Ureter (tissue), 1 donor: ENCODE data around the gene HSF4. TPM values are rescaled to one million over a fixed set of nuclear protein-coding genes. Genes with fewer than 3 reads are reported as not detected.

Experiments
- total RNA-seq: library from RNA; stranded (reverse); gene quantifications from one replicate; pipeline ENCODE4 v1.2.4, GENCODE V29; 2023
- donor health status: DM: yes; HTN: yes; CAD: no.

The HSF4 gene
- total RNA-seq, 1 donor from 2014 or later, result 52.0 TPM

Other genes with a start within 250 kb of the HSF4 start
- gene CDH16, start 245.9 kb upstream of the HSF4 start, total RNA-seq, result not detected
- gene RRAD, start 239.2 kb upstream of the HSF4 start, total RNA-seq, result 7.7 TPM
- 71.8 TPM for gene CIAO2B, start 230.3 kb upstream of the HSF4 start, total RNA-seq
- 56.3 TPM for gene CES2, start 229.2 kb upstream of the HSF4 start, total RNA-seq
- gene CES3, start 203.5 kb upstream of the HSF4 start, total RNA-seq, result 0.29 TPM
- 17.7 TPM for gene CES4A, start 176.2 kb upstream of the HSF4 start, total RNA-seq
- 53.5 TPM for gene CBFB, start 135.6 kb upstream of the HSF4 start, total RNA-seq
- 19.4 TPM for gene PHAF1, start 54.8 kb upstream of the HSF4 start, total RNA-seq
- gene B3GNT9, start 13.7 kb upstream of the HSF4 start, total RNA-seq, result 14.5 TPM
- gene TRADD, start 4.8 kb upstream of the HSF4 start, total RNA-seq, result 20.5 TPM
- 12.5 TPM for gene FBXL8, start 4.8 kb upstream of the HSF4 start, total RNA-seq
- 26.8 TPM for gene NOL3, start 5.8 kb downstream of the HSF4 start, total RNA-seq
- 50.7 TPM for gene MATCAP1, start 19.2 kb downstream of the HSF4 start, total RNA-seq
- 5.2 TPM for gene EXOC3L1, start 25.4 kb downstream of the HSF4 start, total RNA-seq
- gene E2F4, start 27.4 kb downstream of the HSF4 start, total RNA-seq, result 83.0 TPM
- gene ELMO3, start 34.4 kb downstream of the HSF4 start, total RNA-seq, result 23.5 TPM
- 30.9 TPM for gene TMEM208, start 62.4 kb downstream of the HSF4 start, total RNA-seq
- gene FHOD1, start 82.7 kb downstream of the HSF4 start, total RNA-seq, result 19.1 TPM
- 0.86 TPM for gene SLC9A5, start 84.2 kb downstream of the HSF4 start, total RNA-seq
- 10.3 TPM for gene PLEKHG4, start 114.8 kb downstream of the HSF4 start, total RNA-seq
- not detected for gene KCTD19, start 162.0 kb downstream of the HSF4 start, total RNA-seq
- not detected for gene LRRC36, start 162.1 kb downstream of the HSF4 start, total RNA-seq
- gene TPPP3, start 228.8 kb downstream of the HSF4 start, total RNA-seq, result 12.5 TPM